Measurements from ENCODE around the gene XPO5. TPM values are rescaled to one million over a fixed set of nuclear protein-coding genes. Genes with fewer than 3 reads are reported as not detected.

The XPO5 gene
- total RNA-seq, 4 donors from 2014 or later = 17.3 to 55.3 (median 27.8) TPM

GRCh38 chr6:43488667-43489276 is 87.1 kb downstream of the XPO5 start:
- Histone ChIP-seq H3K4me3 (no peak overlapping the region), H3K27ac (no peak overlapping the region), H3K4me1 (peaks cover 0 to 14% (median 0%) of the 10 kb centered on the region in 4 donors), H3K36me3 (peaks cover 0 to 5% (median 0%) of the 10 kb centered on the region in 3 donors), H3K27me3 (no peaks in the 10 kb centered on the region), H3K9me3 (no peaks in the 10 kb centered on the region)
- DNase-seq = no peak
- TF ChIP-seq POLR2A (IDR thresholded peaks at IDR 0.05) (no peak), CTCF (IDR thresholded peaks at IDR 0.05) (no peak)

GRCh38 chr6:43481591-43482236 is 94.1 kb downstream of the XPO5 start:
- Histone ChIP-seq H3K27ac (no peak overlapping the region), H3K9me3 (no peaks in the 10 kb centered on the region), H3K27me3 (no peaks in the 10 kb centered on the region), H3K4me1 (peaks cover 6 to 18% (median 7%) of the 10 kb centered on the region in 4 donors), H3K36me3 (peaks cover 0 to under 1% (median 0%) of the 10 kb centered on the region in 3 donors), H3K4me3 (no peak overlapping the region)
- no peak for DNase-seq
- TF ChIP-seq POLR2A (IDR thresholded peaks at IDR 0.05) = no peak
- no peak for TF ChIP-seq CTCF (IDR thresholded peaks at IDR 0.05)

GRCh38 chr6:43481075-43481474 is 94.8 kb downstream of the XPO5 start:
- no peak overlapping the region for H3K4me3 ChIP-seq
- no peak overlapping the region for H3K27ac ChIP-seq
- no peaks in the 10 kb centered on the region for H3K9me3 ChIP-seq
- TF ChIP-seq POLR2A (IDR thresholded peaks at IDR 0.05) = no peak
- TF ChIP-seq CTCF (IDR thresholded peaks at IDR 0.05) = no peak
- peaks cover 6 to 18% (median 7%) of the 10 kb centered on the region in 4 donors for H3K4me1 ChIP-seq
- no peaks in the 10 kb centered on the region for H3K36me3 ChIP-seq
- H3K27me3 ChIP-seq = no peaks in the 10 kb centered on the region
- no peak for DNase-seq

- no peaks in the 10 kb centered on the region for H3K27me3 ChIP-seq
- TF ChIP-seq CTCF (IDR thresholded peaks at IDR 0.05) (no peak), POLR2A (IDR thresholded peaks at IDR 0.05) (no peak)
- DNase-seq = no peak
- H3K36me3 ChIP-seq = no peaks in the 10 kb centered on the region
- H3K27ac ChIP-seq = peak overlapping the region in 3 of 4 donors; percentile 78 to 81 (median 81)
- H3K4me1 ChIP-seq = peaks cover 6 to 18% (median 7%) of the 10 kb centered on the region in 4 donors
- no peaks in the 10 kb centered on the region for H3K9me3 ChIP-seq
- H3K4me3 ChIP-seq = peak overlapping the region; percentile 66 to 93 (median 73)
Measured at GRCh38 chr6:43478008-43478372, 97.8 kb downstream of the XPO5 start.

GRCh38 chr6:43477235-43478007 is 98.4 kb downstream of the XPO5 start, which contains the start of gene TJAP1:
TJAP1 (plus strand) TSS chr6:43477570; CDS start chr6:43499002, 21,432 bp downstream.
- peaks cover 6 to 18% (median 7%) of the 10 kb centered on the region in 4 donors for H3K4me1 ChIP-seq
- no peaks in the 10 kb centered on the region for H3K9me3 ChIP-seq
- TF ChIP-seq POLR2A (IDR thresholded peaks at IDR 0.05) (peak; percentile 21 to 72), CTCF (IDR thresholded peaks at IDR 0.05) (no peak)

More at GRCh38 chr6:43477235-43478007, 98.4 kb downstream of the XPO5 start, which contains the start of gene TJAP1:
- peak; percentile 95 to 97 (median 96) for DNase-seq
- H3K4me3 ChIP-seq = peak within 1 kb of the TSS; percentile 66 to 93 (median 73)
- no peaks in the 10 kb centered on the region for H3K27me3 ChIP-seq
- no peaks in the 10 kb centered on the region for H3K36me3 ChIP-seq
- peak within 1 kb of the TSS; percentile 71 to 81 (median 80) for H3K27ac ChIP-seq
